ENCODE data around the gene ARHGAP24.

Gene ARHGAP24

GRCh38 chr4:85700362-85700761 is 225.4 kb downstream of the ARHGAP24 start:
- no peak for DNase-seq (ENCODE audit: low read depth)

GRCh38 chr4:85701861-85702321 is 226.9 kb downstream of the ARHGAP24 start:
- no peak for DNase-seq (ENCODE audit: low read depth)

GRCh38 chr4:85703096-85703495 is 228.1 kb downstream of the ARHGAP24 start:
- no peak for DNase-seq (ENCODE audit: low read depth)

- no peak for DNase-seq (ENCODE audit: low read depth)
Measured at GRCh38 chr4:85707611-85708010, 232.7 kb downstream of the ARHGAP24 start.

- no peak for DNase-seq (ENCODE audit: low read depth)
Measured at GRCh38 chr4:85708468-85708867, 233.5 kb downstream of the ARHGAP24 start.

- no peak for DNase-seq (ENCODE audit: low read depth)
Measured at GRCh38 chr4:85713005-85713404, 238.1 kb downstream of the ARHGAP24 start.

GRCh38 chr4:85715991-85716737 is 241.2 kb downstream of the ARHGAP24 start:
- no peak for DNase-seq (ENCODE audit: low read depth)

- no peak for DNase-seq (ENCODE audit: low read depth)
Measured at GRCh38 chr4:85717351-85717750, 242.4 kb downstream of the ARHGAP24 start.

GRCh38 chr4:85717847-85718246 is 242.9 kb downstream of the ARHGAP24 start:
- DNase-seq (ENCODE audit: low read depth): no peak

GRCh38 chr4:85720735-85721134 is 245.8 kb downstream of the ARHGAP24 start:
- DNase-seq (ENCODE audit: low read depth): no peak

- DNase-seq (ENCODE audit: low read depth): no peak
Measured at GRCh38 chr4:85722401-85722800, 247.5 kb downstream of the ARHGAP24 start.

- DNase-seq (ENCODE audit: low read depth): no peak
Measured at GRCh38 chr4:85722807-85723206, 247.9 kb downstream of the ARHGAP24 start.

- DNase-seq (ENCODE audit: low read depth): no peak
Measured at GRCh38 chr4:85724791-85725563, 250.0 kb downstream of the ARHGAP24 start.

- no peak for DNase-seq (ENCODE audit: low read depth)
Measured at GRCh38 chr4:85725721-85726170, 250.8 kb downstream of the ARHGAP24 start.

- DNase-seq (ENCODE audit: low read depth): no peak
Measured at GRCh38 chr4:85726555-85726954, 251.6 kb downstream of the ARHGAP24 start.

- no peak for DNase-seq (ENCODE audit: low read depth)
Measured at GRCh38 chr4:85728464-85728863, 253.5 kb downstream of the ARHGAP24 start.

- DNase-seq (ENCODE audit: low read depth): no peak
Measured at GRCh38 chr4:85732124-85732523, 257.2 kb downstream of the ARHGAP24 start.

GRCh38 chr4:85733798-85734197 is 258.8 kb downstream of the ARHGAP24 start:
- no peak for DNase-seq (ENCODE audit: low read depth)

GRCh38 chr4:85734424-85734831 is 259.5 kb downstream of the ARHGAP24 start:
- DNase-seq (ENCODE audit: low read depth): no peak

GRCh38 chr4:85736571-85736970 is 261.6 kb downstream of the ARHGAP24 start:
- DNase-seq (ENCODE audit: low read depth): no peak

- no peak for DNase-seq (ENCODE audit: low read depth)
Measured at GRCh38 chr4:85737254-85737653, 262.3 kb downstream of the ARHGAP24 start.

GRCh38 chr4:85738721-85739120 is 263.8 kb downstream of the ARHGAP24 start:
- no peak for DNase-seq (ENCODE audit: low read depth)

GRCh38 chr4:85740431-85740861 is 265.5 kb downstream of the ARHGAP24 start:
- no peak for DNase-seq (ENCODE audit: low read depth)

Measured in activated gamma-delta T cell treated with anti-CD3 and anti-CD28 coated beads, Interleukin-2, amount 50 U/mL, for 16 hours (primary cell).